GM18870 (cell line): ENCODE measurements around the gene MYLK4.

ENCODE experiments used
- ATAC-seq: cut with Tn5 transposase; IDR thresholded peaks from one replicate; pipeline ENCODE4 v1.9.1; 2021; ENCODE audit warnings: moderate library complexity; ENCODE audit not compliant: unreplicated experiment

MYLK4 gene

DNA sequence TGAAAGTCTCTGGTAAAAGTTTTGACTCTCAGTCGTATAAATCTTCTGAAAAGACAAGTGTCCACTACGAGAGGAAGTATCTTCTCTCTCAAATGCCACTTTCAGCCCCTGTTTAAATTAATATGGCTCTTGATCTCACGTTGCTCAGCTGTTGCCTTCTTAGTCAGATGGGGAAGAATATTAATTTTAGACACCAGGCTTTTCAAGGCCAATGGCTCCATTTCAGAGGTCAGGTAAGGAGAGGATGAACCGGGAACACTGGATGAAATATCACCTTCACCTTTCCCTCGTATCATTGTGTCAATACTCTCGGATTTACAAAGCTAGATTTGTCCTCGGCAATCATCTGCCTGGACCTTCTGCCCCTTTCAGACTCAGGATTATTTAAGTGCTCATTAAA lies at the start of gene MYLK4:
Gene MYLK4, minus strand, starts transcription at position 91 of the 400 bp plus-strand sequence. CDS start 1,628 bp downstream, outside the sequence.
- ATAC-seq: no peak

DNA sequence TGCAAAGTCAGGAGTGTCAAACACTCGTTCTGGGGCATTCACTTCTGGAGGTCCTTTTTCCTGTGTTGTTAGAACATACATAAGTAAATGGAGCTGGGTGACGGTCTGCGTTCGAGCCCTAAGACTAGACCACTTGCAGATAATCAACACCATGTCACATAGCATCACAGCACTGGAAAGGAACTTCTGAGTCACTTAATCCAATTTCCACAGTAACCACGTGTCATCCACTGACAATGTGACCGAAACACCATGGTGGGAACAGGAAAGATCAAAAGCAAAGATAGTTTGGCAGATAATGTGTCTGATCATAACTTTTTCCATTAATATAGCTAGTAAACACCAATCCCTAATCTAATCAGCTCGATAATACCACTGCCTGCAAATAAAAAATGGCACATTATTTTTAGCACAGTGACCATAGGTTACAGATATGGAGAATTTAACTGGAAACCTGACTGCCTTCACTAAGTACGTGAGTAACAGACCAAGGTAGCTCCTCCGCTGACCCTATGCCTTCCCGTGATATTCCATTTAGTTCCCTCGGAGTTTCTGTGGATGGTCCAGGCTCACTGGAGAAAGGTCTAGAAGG lies 49.3 kb upstream of the MYLK4 start:
- ATAC-seq: no peak

DNA sequence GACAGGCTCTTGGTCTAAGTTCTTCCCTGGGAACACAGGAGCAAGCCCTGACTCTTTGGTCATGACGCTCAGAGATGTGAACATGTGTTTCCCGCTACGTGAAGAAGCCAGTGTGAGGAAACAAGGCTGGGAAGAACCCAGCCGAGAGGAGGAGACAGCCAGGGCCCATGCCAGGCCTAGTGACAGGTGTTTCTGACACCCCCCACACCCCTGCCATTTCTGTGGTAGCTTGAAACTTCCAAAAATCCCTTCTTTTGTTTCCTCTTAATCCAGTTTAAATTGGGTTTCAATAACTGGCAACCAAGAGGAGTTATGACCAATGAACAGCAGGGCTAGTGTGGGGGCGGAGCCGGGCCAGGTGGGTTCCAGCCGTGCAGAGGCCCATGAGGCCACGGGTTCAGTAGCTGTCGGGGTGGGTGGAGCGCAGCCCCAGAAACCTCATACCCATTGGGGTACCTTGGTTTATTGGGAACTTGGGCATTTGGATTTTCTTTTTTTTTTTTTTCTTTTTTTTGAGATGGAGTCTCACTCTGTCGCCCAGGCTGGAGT lies 47.9 kb upstream of the MYLK4 start:
- no peak for ATAC-seq

- ATAC-seq: no peak
Observed at GRCh38 chr6:2797564-2798031, 46.9 kb upstream of the MYLK4 start.

DNA sequence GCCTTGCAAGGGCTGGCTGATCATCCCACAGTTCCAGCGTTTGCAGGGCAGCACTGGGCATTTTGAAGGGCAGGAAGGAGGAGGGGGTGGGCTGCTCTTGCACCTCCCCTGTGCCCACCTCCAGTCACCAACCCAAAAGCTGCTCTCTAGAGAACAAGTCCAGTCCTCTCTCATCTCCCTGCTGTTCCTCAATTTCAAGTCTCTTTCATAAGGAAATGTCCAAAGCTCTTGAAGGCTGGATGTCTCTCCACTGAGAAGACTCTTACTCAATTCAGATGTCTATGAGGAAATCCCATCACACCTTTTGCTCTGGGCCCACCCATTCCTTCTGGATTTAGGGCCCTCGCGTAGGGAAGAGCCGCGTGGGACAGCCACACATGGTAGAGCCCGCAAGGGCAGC lies 46.1 kb upstream of the MYLK4 start:
- ATAC-seq: no peak

DNA sequence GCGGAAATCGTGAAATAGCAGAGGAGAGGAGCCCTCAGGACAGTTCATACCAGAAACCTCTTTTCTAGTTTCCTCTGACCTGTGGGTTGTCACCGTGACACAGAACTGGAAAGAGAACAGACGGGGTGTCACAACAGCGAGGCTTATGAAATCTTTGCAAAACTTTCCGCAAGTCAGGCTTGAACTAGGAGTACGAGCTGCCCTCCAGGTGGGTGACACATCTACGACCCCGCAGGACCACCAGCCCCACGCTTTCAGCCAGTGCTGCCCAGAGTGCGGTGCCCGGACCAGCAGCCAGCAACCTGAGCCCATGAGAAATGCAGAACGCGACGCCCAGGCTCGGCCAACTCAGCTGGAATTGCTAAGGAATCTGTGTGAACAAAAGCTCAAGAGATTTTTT lies 45.2 kb upstream of the MYLK4 start:
- no peak for ATAC-seq

- no peak for ATAC-seq
Observed at GRCh38 chr6:2795162-2795561, 44.4 kb upstream of the MYLK4 start.

DNA sequence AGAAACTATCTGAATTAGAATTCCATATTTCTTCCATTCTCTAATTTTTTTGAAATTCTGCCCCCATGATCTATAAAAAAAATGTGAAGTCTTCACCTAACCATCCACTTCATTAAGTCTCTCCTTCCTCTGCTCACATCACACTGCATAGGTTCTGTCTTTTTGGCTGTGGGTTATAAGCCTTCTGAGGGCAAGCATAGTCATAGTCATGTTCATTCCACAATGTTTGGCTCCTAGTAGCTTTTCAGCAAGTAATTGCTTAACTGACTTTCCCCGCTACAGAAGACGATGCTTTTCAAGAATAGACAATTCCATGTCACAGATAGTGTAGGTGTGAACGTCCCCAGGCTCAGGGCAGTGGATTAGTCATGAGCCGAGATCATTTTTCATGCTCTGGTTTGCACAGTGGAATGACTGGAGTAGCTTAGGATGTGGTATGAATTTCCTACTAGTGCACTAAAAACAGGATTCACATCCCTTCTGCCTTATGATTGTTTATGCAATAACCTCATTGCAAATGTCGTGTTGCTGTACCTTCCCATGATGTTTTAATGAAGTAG lies 43.5 kb upstream of the MYLK4 start:
- no peak for ATAC-seq

DNA sequence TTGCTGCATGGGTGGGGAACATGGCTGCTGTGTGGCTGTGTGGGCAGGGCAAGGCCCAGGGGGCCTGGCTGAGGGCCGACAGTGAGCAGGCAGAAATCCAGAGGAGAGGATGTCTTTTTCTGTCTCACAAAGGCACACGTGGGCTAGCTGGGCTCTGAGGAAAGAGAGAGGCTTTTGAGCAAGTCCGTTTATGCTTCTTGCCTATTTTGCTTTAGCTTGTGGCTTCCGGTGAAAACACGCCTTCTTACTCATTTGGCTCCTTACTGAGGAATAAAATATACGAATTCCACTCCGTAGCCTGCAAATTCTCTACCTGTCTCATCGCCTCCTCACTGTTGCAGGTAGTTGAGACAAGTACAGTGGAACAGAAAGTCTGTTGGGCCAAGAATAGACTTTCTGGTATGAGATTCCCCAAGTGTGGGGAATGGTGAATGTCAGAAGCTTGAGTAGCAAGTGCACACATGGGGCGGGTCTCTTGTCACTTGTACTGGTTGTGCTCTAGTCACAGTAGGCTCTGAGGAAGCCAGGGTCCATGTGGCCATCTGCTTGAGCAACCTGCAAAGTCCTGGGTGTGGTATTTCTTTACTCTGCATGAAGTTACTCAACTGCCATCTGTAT lies 42.9 kb upstream of the MYLK4 start:
- no peak for ATAC-seq

- no peak for ATAC-seq
Observed at GRCh38 chr6:2792330-2793110, 41.8 kb upstream of the MYLK4 start.

DNA sequence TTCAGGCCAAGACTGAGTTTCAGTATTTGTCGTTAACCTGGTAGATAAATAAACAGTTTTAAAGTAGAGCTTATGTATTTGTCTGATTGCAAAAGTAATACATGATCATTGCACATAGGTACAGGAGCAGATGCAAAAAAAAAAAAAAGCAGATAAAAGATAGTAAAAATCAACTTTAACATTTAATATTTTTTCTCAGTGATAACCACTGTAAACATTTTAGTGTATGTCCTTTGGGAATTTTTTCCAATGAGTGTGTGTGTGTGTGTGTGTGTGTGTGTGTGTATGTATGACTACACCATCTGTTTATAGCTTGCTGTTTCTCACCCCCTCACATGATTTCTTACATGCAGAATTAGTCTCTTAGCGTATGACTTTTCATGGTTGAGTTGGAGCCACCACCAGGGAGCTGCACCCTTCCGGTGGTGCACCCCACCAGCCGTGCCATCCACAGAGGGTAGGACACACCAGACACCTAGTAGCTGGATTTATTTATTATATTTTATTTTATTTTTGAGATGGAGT lies 40.8 kb upstream of the MYLK4 start:
- no peak for ATAC-seq

DNA sequence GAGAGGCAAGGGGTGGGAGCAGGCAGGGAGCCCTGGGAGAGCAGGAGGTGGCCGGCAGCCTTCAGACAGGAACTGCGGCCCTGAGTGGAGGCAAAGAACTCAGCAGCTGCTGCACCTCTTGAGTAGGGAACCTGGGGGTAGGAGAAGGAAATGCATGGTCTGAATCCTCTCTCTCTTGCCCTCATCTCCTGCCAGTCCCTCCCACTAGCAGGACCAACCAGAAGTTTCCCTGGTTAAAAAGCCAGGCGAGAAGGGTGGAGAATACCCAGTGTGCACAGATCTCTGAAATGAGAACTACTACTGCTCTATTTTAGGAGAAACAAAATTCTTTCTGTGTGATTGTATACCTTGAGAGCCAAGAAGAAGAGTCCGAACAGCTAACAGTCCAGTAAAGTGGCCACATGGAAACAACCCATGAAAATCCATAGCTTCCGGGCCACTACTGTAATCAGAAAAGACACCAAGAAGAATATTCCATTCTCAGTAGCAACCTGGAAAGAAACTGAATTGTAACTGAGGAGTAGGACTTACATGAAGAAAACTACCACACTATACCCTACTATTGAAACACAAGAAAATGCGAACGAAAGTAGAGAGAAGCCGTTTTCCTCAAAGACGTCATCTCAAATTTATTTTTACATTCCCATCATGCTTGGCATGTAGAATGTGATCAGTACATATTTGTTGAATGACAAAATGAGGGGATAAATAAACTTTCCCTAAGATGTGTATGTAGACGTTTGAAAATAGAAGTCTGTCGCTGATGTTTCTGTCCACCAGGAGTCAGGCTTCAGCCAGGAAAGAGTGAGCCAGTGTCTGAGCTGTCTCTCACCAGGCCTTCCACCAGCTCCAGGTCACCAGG lies 40.1 kb upstream of the MYLK4 start:
- no peak for ATAC-seq

- no peak for ATAC-seq
Observed at GRCh38 chr6:2786269-2786668, 35.5 kb upstream of the MYLK4 start.

GRCh38 chr6:2784930-2785329 lies 34.2 kb upstream of the MYLK4 start:
- ATAC-seq: no peak

GRCh38 chr6:2784061-2784460 lies 33.3 kb upstream of the MYLK4 start:
- ATAC-seq: no peak

DNA sequence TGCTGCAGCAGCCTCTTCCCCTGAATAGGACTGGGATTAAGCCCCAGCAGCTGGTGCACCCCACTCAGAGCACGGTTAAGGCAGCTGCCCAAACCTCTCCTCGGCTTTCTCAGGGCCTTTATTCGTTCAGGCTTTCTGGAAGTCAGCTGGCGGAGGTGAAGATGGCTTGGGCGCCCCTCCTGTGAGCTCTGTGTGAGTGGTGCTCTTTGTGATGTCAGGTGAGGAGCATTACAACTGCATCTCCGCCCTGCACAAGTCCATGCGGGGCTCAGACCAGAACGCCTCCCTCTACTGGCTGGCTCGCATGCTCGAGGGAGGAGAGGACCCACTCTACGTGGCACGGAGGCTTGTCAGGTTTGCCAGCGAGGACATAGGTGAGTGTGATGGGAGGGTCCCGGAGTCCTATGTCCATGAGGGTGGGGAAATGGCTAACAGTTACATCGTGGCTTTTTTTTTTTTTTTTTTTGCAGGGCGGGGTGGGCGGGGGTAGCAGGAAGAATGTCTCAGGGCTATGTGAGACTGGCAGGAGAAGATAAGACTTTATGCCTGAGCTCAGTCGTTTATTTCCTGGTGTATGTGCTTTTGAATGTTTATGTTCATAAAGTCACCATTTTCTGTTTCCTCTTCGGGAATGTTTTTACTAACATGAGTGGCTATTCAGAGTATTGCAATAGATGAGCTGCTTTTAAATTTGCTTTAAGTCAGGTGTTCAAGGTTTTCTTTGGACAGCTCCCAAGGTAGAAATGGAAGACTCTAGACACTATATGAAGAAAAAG lies 32.7 kb upstream of the MYLK4 start:
- no peak for ATAC-seq

DNA sequence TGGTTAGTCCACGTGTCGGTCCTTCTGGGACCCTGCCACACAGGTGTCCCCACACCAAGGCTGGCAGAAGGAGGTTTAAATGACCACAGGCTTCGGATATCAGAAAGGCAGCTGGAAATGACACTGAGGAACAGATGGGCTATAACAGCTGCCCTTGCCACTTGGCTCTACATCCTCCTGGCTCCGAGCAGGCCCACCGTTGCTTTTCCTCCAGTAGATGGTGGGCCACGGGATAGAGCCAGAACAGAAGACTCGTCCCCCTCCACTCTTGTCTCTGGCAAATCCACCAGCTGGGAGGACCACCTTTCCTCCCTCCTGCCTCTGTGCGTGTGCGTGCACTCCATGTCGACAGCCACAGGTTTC lies 32.1 kb upstream of the MYLK4 start:
- ATAC-seq: no peak

GRCh38 chr6:2782356-2782708 lies 31.6 kb upstream of the MYLK4 start:
- ATAC-seq: no peak

DNA sequence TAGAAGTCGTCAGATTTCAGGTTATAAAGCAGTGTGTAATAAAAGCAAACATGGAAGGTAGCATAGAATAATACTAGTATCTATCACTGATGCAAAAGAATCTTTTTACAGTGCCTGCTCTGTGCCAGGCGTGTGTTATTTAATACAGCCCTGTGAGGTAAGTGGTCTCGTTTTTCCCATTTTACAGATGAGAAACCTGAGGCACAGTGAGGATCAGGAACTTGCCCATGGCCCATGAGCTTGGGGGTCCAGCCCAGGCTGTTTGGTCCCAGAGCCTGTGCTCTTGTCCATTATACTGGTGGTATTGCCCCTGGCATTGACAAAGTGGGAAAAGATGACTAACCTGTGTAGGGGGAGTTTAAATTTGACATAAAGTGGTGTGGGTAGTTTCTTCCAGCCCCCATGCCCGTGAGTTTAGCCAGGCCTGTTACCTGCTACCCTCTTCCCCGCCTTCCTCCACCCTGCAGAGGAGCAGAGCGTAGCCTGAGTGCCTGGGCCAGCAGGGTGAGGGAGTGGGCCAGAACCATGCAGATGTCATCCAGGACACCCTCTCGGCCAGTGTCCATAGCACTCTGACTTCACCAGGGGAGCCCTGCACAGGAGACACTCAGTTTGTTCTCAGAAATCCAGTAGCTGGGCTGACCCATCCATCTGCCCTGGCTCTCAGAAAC lies 31.1 kb upstream of the MYLK4 start:
- no peak for ATAC-seq
